Measurements from ENCODE around the gene CLRN1.

Gene CLRN1

DNA sequence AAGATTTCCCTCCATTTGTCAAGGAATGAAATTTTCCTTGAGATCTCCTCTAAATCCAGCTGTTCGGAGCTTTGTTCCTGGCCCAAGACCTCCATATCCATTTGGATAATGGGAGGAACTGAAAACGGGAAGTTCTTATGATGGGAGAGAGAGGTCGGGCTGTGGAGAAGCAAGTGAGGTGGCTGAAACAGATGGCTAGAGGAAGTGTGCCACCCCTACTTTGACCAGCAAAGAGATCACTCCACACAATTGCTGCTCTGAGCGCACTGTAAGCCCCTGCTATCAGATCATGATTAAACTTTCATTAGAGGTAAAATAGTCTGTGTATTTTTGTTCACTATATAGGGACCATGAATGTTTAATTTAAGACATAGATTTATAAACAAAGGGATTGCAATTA is 67.2 kb downstream of the CLRN1 start, which contains the start of gene MINDY4B:
Gene MINDY4B, minus strand, starts transcription at position 101 of the 400 bp plus-strand sequence. Its CDS starts 0 bp downstream, at position 101.
- Histone ChIP-seq H3K4me1 (ENCODE audit: control insufficient read depth, insufficient read depth, low read length, poor library complexity, severe bottlenecking) (no peaks in the 10 kb centered on the region), H3K27ac (ENCODE audit: insufficient read depth, low read length, poor library complexity, severe bottlenecking) (no peak within 1 kb of the TSS), H3K4me3 (ENCODE audit: insufficient read depth, low read depth, low read length, poor library complexity, severe bottlenecking) (no peak within 1 kb of the TSS), H3K27me3 (replicated peaks; ENCODE audit: control insufficient read depth, insufficient read depth, low read length, poor library complexity, severe bottlenecking) (no peaks in the 10 kb centered on the region), H3K36me3 (ENCODE audit: control insufficient read depth, insufficient read depth, low read length) (no peaks in the 10 kb centered on the region), H3K9me3 (ENCODE audit: control insufficient read depth, low read length) (no peaks in the 10 kb centered on the region)
- DNase-seq = no peak

DNA sequence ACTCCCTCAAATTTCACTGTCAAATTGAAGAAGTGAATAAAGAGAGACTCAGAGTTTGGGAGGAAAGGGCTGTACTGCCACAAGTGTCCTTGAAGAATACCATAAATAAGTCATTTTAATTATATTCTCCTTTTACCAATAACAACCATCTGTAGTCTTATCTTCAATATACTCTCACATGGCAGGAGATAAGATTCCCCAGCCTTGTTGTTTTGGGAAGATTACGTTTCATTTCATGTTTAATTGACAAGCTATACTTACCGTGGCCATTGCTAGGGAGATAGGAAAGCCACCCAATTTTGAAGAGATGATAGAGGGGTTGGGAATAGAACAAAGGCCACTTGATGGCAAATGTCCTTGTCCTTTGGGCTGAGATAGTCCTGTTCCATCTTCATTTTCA is 69.5 kb downstream of the CLRN1 start:
- Histone ChIP-seq H3K27me3 (replicated peaks; ENCODE audit: control insufficient read depth, insufficient read depth, low read length, poor library complexity, severe bottlenecking) (no peaks in the 10 kb centered on the region), H3K4me3 (ENCODE audit: insufficient read depth, low read depth, low read length, poor library complexity, severe bottlenecking) (no peak overlapping the region)

DNA sequence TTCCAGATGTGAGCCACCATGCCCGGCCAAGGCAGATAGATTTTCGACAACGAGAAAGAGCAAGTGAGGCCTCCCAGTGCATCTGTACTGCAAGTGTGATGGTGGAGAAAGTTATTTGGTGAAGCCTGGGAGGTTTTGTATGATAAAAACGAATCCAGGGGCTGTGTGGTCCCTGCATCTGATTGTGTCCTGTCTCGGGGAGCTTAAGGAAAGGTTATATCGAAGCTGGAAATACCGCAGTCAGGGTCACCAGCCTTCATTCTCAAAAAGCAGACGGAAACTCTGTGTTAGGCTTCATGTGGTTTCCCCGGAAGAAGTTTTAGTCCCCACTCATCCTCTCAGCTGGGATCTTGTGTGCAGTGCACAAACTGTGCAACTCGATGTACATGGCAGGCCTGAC is 70.7 kb downstream of the CLRN1 start:
- no peak for DNase-seq
- Histone ChIP-seq H3K4me3 (ENCODE audit: insufficient read depth, low read depth, low read length, poor library complexity, severe bottlenecking) (no peak overlapping the region), H3K36me3 (ENCODE audit: control insufficient read depth, insufficient read depth, low read length) (no peaks in the 10 kb centered on the region), H3K27me3 (replicated peaks; ENCODE audit: control insufficient read depth, insufficient read depth, low read length, poor library complexity, severe bottlenecking) (no peaks in the 10 kb centered on the region), H3K4me1 (ENCODE audit: control insufficient read depth, insufficient read depth, low read length, poor library complexity, severe bottlenecking) (no peaks in the 10 kb centered on the region), H3K27ac (ENCODE audit: insufficient read depth, low read length, poor library complexity, severe bottlenecking) (no peak overlapping the region), H3K9me3 (ENCODE audit: control insufficient read depth, low read length) (no peaks in the 10 kb centered on the region)

More for the DNA sequence above, 69.5 kb downstream of the CLRN1 start:
- no peak for DNase-seq
- no peaks in the 10 kb centered on the region for H3K9me3 ChIP-seq (ENCODE audit: control insufficient read depth, low read length)
- H3K36me3 ChIP-seq (ENCODE audit: control insufficient read depth, insufficient read depth, low read length) = no peaks in the 10 kb centered on the region
- no peak overlapping the region for H3K27ac ChIP-seq (ENCODE audit: insufficient read depth, low read length, poor library complexity, severe bottlenecking)
- no peaks in the 10 kb centered on the region for H3K4me1 ChIP-seq (ENCODE audit: control insufficient read depth, insufficient read depth, low read length, poor library complexity, severe bottlenecking)

DNA sequence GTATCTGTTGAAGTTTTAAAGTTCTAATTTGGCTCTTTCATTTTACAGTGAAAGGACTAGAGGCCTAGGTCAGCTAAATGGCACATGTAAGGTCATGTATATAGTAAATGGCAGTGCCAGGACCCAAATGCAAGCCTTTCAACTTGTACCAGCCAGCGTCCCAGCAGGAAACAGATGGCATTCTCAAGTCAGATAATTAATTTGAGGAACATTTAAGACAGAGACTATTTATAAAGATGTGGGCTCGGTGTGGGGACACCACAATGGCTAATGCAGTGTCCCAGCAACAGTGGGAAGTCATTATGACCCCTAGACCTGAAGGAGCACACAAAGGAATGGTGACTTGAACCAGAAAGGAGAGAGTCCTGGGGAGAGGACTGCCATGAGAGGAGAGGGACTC is 73.4 kb downstream of the CLRN1 start:
- Histone ChIP-seq H3K36me3 (ENCODE audit: control insufficient read depth, insufficient read depth, low read length) (no peaks in the 10 kb centered on the region), H3K27me3 (replicated peaks; ENCODE audit: control insufficient read depth, insufficient read depth, low read length, poor library complexity, severe bottlenecking) (no peaks in the 10 kb centered on the region), H3K4me1 (ENCODE audit: control insufficient read depth, insufficient read depth, low read length, poor library complexity, severe bottlenecking) (no peaks in the 10 kb centered on the region), H3K9me3 (ENCODE audit: control insufficient read depth, low read length) (no peaks in the 10 kb centered on the region), H3K4me3 (ENCODE audit: insufficient read depth, low read depth, low read length, poor library complexity, severe bottlenecking) (no peak overlapping the region), H3K27ac (ENCODE audit: insufficient read depth, low read length, poor library complexity, severe bottlenecking) (no peak overlapping the region)
- DNase-seq = no peak

DNA sequence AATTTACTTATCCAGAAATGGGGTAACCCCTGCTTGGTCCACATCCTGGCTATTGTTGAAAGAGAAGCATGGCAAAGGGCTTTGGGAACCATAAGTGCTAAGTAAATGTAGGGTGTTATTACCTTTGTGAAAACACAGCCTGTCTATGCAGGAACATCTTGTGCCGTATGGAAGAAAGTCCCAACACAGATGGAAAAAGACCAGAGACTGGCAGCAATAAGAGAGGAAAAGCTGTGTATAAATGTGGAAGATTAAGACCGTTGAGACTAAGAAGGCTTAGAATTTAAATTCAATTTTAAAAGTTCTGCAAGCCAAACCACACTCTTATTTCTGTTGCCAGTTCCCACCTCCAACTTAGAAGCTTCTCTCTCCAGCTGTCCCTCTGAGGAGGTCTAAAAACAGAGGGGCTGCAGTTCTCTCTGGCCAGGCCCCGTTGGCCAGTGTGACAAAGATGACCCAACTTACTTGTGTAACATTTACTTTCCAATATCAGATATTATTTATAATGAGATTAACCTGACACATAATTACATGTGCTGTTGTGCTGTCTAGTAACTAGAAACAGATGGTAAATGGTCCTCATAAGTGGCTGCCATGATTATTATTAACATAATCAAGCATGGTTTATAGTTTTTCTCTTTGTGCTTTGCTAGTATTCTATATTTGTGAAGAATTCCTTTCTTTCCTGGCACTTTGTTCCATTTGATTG is 74.3 kb downstream of the CLRN1 start:
- no peaks in the 10 kb centered on the region for H3K36me3 ChIP-seq (ENCODE audit: control insufficient read depth, insufficient read depth, low read length)
- no peak overlapping the region for H3K27ac ChIP-seq (ENCODE audit: insufficient read depth, low read length, poor library complexity, severe bottlenecking)
- no peak for DNase-seq
- H3K27me3 ChIP-seq (replicated peaks; ENCODE audit: control insufficient read depth, insufficient read depth, low read length, poor library complexity, severe bottlenecking) = no peaks in the 10 kb centered on the region
- H3K4me1 ChIP-seq (ENCODE audit: control insufficient read depth, insufficient read depth, low read length, poor library complexity, severe bottlenecking) = no peaks in the 10 kb centered on the region
- no peaks in the 10 kb centered on the region for H3K9me3 ChIP-seq (ENCODE audit: control insufficient read depth, low read length)
- no peak overlapping the region for H3K4me3 ChIP-seq (ENCODE audit: insufficient read depth, low read depth, low read length, poor library complexity, severe bottlenecking)

DNA sequence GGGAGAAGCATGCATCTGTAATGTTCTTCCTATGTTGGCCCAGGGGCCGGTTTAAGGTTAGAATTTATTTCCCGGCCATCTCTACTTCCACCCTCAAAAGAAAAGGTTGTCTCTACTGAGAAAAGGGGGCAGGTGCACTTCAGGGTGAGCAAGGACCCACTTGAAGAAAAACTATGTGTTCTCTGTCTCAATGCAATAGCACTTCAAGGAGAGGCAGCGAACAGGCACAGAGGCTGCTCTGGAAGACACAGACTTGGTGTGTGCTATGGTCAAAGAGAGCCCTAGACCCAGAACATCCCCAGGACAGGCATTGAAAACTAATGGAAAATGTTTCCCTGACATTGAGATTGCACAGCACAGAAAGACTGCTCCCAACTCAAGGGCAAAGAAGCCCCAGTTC is 74.9 kb downstream of the CLRN1 start:
- H3K27me3 ChIP-seq (replicated peaks; ENCODE audit: control insufficient read depth, insufficient read depth, low read length, poor library complexity, severe bottlenecking) = no peaks in the 10 kb centered on the region
- DNase-seq = no peak
- no peaks in the 10 kb centered on the region for H3K4me1 ChIP-seq (ENCODE audit: control insufficient read depth, insufficient read depth, low read length, poor library complexity, severe bottlenecking)

DNA sequence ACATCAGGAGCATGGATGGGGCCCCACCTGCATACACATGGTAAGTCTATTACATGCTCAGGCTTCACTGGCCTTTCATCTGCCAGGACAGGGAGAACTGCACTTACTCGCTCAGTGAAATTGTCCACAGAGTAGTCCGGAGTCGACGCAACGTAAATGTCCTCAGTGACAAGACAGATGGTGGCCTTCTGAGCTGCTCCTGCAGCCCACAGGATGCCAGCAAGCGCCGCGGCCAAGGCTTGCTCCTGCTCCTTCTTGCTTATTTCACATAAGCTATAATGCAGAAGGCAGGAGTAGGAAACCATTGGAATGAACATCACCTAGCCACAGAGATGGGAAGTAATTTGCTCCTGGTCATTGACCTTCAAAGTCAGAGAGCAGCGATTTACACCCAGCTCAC is 81.7 kb downstream of the CLRN1 start:
- no peak overlapping the region for H3K27ac ChIP-seq (ENCODE audit: insufficient read depth, low read length, poor library complexity, severe bottlenecking)
- H3K4me3 ChIP-seq (ENCODE audit: insufficient read depth, low read depth, low read length, poor library complexity, severe bottlenecking) = no peak overlapping the region
- no peaks in the 10 kb centered on the region for H3K4me1 ChIP-seq (ENCODE audit: control insufficient read depth, insufficient read depth, low read length, poor library complexity, severe bottlenecking)
- H3K36me3 ChIP-seq (ENCODE audit: control insufficient read depth, insufficient read depth, low read length) = no peaks in the 10 kb centered on the region
- no peaks in the 10 kb centered on the region for H3K9me3 ChIP-seq (ENCODE audit: control insufficient read depth, low read length)
- no peaks in the 10 kb centered on the region for H3K27me3 ChIP-seq (replicated peaks; ENCODE audit: control insufficient read depth, insufficient read depth, low read length, poor library complexity, severe bottlenecking)
- no peak for DNase-seq

More for the DNA sequence above, 74.9 kb downstream of the CLRN1 start:
- Histone ChIP-seq H3K4me3 (ENCODE audit: insufficient read depth, low read depth, low read length, poor library complexity, severe bottlenecking) (no peak overlapping the region), H3K27ac (ENCODE audit: insufficient read depth, low read length, poor library complexity, severe bottlenecking) (no peak overlapping the region), H3K36me3 (ENCODE audit: control insufficient read depth, insufficient read depth, low read length) (no peaks in the 10 kb centered on the region), H3K9me3 (ENCODE audit: control insufficient read depth, low read length) (no peaks in the 10 kb centered on the region)

DNA sequence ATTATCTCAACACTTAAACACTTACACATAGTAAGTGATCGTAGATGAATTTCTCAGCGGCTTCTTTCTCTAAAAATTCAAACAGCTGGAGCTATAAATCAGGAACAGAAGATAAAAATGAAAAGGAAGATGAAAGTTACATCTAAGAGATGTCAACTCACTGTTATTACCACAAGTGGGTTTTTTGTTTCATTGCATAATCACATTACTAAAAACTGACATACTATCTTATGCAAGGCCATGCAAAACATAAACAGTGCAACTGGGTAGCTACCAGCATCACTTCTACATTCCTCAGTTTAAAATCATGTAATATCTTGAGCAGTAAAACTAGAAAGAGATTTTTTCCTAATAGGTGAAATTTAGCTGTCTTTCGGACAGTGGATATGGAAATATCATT is 82.2 kb downstream of the CLRN1 start:
- no peak overlapping the region for H3K4me3 ChIP-seq (ENCODE audit: insufficient read depth, low read depth, low read length, poor library complexity, severe bottlenecking)
- no peak overlapping the region for H3K27ac ChIP-seq (ENCODE audit: insufficient read depth, low read length, poor library complexity, severe bottlenecking)
- no peaks in the 10 kb centered on the region for H3K4me1 ChIP-seq (ENCODE audit: control insufficient read depth, insufficient read depth, low read length, poor library complexity, severe bottlenecking)
- no peaks in the 10 kb centered on the region for H3K9me3 ChIP-seq (ENCODE audit: control insufficient read depth, low read length)
- no peak for DNase-seq
- H3K27me3 ChIP-seq (replicated peaks; ENCODE audit: control insufficient read depth, insufficient read depth, low read length, poor library complexity, severe bottlenecking) = no peaks in the 10 kb centered on the region
- no peaks in the 10 kb centered on the region for H3K36me3 ChIP-seq (ENCODE audit: control insufficient read depth, insufficient read depth, low read length)

DNA sequence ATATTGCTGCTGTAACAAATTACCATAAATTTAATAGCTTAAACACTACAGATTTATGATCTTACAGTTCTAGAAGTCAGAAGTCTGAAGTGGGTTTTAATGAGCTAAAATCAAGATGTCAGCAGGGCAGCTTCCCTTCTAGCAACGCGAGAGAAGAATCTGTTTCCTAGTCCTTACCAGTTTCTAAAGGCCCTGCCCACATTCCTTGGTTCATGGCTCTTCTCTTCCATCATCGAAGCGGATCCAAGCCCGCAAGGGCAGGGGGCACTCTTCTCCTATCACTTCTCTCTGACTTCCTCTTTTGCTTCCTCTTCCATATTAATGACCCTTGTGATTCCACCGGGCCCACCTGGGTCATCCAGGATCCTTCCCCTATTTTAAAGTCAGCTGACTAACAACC is 83.4 kb downstream of the CLRN1 start:
- Histone ChIP-seq H3K9me3 (ENCODE audit: control insufficient read depth, low read length) (no peaks in the 10 kb centered on the region), H3K4me1 (ENCODE audit: control insufficient read depth, insufficient read depth, low read length, poor library complexity, severe bottlenecking) (no peaks in the 10 kb centered on the region), H3K4me3 (ENCODE audit: insufficient read depth, low read depth, low read length, poor library complexity, severe bottlenecking) (no peak overlapping the region), H3K27ac (ENCODE audit: insufficient read depth, low read length, poor library complexity, severe bottlenecking) (no peak overlapping the region), H3K36me3 (ENCODE audit: control insufficient read depth, insufficient read depth, low read length) (no peaks in the 10 kb centered on the region), H3K27me3 (replicated peaks; ENCODE audit: control insufficient read depth, insufficient read depth, low read length, poor library complexity, severe bottlenecking) (no peaks in the 10 kb centered on the region)
- DNase-seq = no peak

DNA sequence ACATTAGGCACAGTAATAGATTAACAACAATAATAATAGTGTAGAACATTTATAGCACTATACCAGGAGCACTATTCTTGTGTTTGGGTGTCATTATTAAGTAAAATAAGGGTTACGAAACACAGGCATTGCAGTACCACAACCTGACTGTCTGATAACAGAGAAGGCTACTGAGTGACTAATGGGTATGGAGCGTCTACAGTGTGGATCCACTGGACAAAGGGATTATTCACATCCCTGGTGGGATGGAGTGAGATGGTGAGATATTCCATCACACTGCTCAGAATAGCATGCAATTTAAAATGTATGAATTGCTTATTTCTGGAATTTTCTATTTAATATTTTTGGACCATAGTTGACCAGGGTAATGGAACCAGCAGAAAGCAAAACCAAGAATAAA is 85.5 kb downstream of the CLRN1 start:
- Histone ChIP-seq H3K27me3 (replicated peaks; ENCODE audit: control insufficient read depth, insufficient read depth, low read length, poor library complexity, severe bottlenecking) (no peaks in the 10 kb centered on the region), H3K4me1 (ENCODE audit: control insufficient read depth, insufficient read depth, low read length, poor library complexity, severe bottlenecking) (no peaks in the 10 kb centered on the region), H3K36me3 (ENCODE audit: control insufficient read depth, insufficient read depth, low read length) (no peaks in the 10 kb centered on the region), H3K4me3 (ENCODE audit: insufficient read depth, low read depth, low read length, poor library complexity, severe bottlenecking) (no peak overlapping the region), H3K27ac (ENCODE audit: insufficient read depth, low read length, poor library complexity, severe bottlenecking) (no peak overlapping the region), H3K9me3 (ENCODE audit: control insufficient read depth, low read length) (no peaks in the 10 kb centered on the region)
- no peak for DNase-seq
